D341Med (cell line): Measurements from ENCODE around the gene ATF1.
"Not testable (repeated sequence)": the region's sequence is repeated elsewhere in the genome, so short reads cannot be mapped to it uniquely, and the experiment has no call there.

Source experiments
- DNase-seq: peaks from one replicate; pipeline ENCODE4 v3.0.0; 2012; ENCODE audit warnings: low spot score

Gene ATF1

DNA sequence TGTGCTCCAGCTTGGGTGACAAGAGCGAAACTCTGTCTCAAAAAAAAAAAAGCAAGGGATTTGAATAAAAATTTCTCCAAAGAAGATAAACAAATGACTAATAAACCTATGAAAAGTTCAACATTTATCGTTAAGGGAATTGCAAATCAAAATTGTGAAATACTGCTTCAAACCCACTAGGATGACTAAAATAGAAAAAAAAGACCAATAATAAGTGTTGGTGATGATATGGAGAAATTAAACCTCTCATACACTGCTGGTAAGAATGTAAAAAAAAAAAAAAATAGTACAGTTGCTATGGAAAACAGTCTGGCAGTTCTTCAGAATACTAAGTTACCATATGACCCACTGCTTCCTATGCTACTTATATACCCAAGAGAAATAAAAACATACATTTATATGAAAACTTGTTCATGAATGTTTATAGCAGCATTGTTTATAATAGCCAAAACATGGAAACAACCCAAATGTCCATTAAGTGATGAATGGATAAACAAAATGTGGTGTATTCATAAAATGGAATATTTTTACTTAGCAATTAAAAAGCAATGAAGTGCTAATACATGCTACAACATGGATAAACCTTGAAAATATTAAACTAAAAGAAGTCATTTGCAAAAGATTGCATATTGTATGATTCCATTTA is 39.5 kb downstream of the ATF1 start:
- no peak for DNase-seq

DNA sequence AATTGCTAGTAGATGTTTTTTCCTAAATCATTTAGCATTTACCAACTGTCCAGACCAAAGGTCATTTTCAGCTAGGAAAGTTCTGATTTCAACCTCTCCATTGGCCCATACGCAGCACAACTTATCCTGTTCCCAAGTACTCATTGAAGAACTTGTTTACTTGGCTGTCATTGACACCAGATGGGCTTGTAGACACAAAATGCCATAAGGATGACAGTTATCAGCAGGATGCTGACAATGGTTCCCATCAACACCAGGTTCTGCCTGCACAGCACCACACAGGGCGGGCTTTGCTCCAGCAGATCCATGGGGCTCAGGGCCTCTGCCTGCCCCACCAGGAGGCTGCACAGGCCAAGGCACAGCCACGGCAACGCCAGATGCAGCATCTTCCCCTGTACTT is 42.3 kb downstream of the ATF1 start:
- DNase-seq, result no peak

DNA sequence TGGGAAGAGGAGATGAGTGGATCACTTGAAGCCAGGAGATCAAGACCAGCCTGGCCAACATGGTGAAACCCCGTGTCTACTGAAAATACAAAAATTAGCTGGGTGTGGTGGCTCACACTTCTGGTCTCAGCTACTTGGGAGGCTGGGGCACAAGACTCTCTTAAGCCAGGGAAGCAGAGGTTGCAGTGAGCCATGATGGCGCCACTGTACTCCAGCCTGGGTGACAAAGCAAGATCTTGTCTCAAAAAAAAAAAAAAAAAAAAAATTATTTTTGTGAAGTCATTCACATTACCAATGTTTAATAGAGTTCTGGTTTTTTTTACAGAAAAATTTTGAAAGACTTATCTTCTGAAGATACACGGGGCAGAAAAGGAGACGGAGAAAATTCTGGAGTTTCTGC is 45.2 kb downstream of the ATF1 start:
- DNase-seq, result not testable (repeated sequence)

DNA sequence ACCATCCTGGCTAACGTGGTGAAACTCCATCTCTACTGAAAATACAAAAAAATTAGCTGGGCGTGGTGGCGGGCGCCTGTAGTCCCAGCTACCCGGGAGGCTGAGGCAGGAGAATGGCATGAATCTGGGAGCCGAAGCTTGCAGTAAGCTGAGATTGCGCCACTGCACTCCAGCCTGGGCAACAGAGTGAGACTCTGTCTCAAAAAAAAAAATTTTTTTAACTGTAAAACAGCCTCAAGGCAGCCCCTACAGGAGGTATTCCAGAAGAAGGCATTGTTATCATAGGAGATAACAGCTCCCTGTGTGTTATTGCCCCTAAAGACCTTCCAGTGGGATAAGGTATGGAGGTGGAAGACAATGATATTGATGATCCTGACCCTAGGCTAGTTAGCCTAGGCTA is 51.0 kb downstream of the ATF1 start:
- DNase-seq, result not testable (repeated sequence)

DNA sequence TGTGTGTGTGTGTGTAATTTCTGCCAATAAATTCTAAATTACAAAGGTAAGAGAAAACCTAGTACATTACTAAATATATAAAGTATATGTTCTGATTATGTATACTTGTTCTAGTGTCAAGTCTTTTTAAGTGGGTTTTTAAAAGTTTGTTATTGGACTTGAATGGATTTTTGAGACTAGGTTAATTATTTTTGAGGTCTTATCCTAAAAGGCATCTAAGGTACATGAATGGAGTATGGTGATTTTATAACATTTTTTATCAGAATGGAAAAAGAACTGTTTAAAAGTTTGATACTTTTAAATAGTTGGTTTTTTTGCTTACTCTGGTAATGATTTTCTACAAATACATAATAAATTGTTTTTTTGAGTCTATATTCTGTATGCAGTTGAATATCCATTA is 56.3 kb downstream of the ATF1 start:
- DNase-seq, result no peak

DNA sequence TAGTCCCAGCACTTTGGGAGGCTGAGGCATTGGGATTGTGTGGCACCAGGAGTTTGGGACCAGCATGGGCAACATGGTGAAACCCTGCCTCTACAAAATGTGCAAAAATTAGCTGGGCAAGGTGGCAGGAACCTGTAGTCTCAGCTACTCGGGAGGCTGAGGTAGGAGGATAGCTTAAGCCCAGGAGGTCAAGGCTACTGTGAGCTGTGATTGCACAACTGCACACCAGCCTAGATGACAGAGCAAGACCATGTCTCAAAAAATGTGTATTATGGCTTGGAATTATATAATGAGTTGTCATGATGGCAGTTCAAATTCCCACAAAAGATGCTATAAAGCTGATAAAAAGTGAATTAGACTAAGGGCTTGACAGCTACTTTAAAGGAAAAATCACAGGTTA is 58.2 kb downstream of the ATF1 start:
- no peak for DNase-seq

DNA sequence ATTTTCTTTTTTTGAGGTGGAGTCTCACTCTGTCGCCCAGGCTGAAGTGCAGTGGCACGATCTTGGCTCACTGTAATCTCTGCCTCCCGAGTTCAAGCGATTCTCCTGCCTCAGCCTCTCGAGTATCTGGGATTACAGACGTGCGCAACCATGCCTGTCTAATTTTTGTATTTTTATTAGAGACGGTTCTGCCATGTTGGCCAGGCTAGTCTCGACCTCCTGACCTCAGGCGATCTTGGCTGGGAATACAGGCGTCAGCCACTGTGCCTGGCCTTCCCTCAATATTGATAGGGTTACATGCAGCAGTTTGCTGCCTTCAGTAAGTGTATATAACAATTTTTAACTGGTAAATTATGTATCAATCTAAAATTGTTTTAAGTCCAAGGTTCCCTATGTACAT is 59.8 kb downstream of the ATF1 start:
- not testable (repeated sequence) for DNase-seq

DNA sequence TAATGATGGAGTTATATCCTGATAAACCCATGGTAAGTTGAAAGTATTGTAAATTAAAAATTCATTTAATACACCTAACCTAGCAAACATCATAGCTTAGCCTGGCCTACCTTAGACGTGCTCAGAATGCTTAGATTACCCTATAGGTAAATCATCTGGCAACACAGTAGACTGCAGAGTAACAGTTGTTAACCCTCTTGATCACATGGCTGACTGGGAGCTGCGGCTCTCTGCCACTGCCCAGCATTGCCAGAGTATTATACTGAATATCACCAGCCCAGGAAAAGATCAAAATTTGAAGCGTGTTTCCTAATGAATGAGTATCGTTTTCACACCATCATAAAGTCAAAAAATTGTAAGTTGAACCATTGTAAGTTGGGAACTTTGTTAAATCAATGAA is 61.0 kb downstream of the ATF1 start:
- DNase-seq, result no peak

DNA sequence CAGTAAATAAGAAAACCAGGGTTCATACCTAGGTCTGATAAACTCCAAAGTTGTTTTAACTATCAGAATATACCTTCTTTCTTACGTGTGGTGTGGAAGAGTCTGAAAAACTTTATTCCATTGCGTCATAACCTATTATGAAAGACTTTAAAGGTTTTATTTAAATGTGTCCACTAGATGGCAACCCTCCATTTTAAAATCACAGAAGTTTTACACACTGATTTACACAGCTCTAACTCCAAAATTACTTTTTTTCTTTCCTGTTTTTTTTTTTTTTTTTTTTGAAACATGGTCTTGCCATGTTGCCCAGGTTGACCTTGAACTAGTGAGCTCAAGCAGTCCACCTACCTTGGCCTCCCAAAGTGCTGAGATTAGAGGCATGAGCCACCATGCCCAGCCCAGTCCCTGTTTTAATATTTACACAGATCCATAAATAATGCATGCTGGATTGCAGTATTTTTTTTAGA is 61.5 kb downstream of the ATF1 start:
- no peak for DNase-seq

DNA sequence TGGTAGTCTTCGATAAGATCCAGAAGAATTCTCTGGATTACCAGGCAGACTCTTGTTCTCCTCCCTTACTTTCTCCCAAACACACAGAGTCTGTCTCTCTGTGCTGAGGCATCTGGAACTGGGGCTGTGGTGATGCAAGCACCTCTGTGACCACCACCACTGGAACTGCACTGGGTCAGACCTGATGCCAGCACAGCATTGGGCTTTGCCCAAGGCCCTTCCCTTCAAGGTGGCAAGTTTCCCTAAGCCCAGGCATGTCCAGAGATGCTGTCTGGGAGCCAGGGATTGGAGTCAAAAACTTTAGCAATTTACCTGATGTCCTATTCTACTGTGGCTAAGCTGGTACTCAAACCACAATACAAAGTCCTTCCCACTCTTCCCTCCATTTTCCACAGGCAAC is 64.2 kb downstream of the ATF1 start:
- no peak for DNase-seq

DNA sequence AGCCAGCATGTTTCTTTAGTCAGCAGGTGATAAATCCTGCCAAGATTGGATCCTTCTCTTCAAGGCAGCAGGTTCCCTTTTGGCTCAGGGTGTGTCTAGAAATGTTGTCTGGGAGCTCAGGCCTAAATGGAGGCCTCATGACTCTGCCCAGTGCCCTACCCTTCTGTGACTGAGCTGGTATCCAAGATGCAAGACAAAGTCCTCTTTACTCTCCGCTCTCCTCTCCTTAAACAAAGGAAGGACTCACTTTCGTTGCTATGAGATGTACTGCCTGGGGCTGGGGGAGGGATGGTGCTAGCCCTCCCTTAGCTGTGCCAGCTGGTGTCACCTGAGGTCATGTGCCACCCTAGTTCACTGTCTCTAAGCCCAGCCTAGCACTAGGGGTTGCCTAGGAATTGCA is 65.0 kb downstream of the ATF1 start:
- no peak for DNase-seq

DNA sequence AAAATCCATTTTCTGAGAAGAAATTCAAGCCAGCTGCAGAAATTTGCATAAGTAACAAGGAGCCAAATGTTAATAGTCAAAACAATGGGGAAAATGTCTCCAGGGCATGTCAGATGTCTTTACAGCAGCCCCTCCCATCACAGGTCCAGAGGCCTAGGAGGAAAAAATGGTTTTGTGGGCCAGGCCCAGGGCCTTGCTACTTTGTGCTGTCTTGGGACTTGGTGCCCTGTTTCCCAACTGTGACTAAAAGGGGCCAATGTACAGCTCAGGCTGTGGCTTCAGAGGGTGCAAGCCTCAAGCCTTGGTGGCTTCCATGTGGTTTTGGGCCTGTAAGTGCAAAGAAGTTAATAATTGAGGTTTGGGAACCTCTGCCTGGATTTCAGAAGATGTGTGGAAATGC is 69.9 kb downstream of the ATF1 start:
- not testable (repeated sequence) for DNase-seq

DNA sequence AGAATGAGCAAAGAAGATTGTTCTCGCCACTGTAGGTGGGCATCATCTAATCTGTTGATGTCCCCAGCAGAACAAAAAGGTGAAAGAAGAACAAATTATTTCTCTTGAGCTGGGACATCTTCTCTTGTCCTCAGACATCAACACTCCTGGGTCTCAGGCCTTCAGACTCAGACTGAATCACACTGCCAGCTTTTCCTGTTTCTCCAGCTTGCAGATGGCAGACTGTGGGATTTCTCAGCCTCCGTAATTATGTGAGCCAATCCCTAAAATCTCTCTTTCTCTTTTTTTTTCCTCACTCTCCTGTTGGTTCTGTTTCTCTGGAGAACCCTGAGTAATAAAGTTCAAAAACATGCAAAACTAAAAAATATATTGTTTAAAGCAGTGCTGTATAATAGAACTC is 75.1 kb downstream of the ATF1 start:
- DNase-seq, result no peak

DNA sequence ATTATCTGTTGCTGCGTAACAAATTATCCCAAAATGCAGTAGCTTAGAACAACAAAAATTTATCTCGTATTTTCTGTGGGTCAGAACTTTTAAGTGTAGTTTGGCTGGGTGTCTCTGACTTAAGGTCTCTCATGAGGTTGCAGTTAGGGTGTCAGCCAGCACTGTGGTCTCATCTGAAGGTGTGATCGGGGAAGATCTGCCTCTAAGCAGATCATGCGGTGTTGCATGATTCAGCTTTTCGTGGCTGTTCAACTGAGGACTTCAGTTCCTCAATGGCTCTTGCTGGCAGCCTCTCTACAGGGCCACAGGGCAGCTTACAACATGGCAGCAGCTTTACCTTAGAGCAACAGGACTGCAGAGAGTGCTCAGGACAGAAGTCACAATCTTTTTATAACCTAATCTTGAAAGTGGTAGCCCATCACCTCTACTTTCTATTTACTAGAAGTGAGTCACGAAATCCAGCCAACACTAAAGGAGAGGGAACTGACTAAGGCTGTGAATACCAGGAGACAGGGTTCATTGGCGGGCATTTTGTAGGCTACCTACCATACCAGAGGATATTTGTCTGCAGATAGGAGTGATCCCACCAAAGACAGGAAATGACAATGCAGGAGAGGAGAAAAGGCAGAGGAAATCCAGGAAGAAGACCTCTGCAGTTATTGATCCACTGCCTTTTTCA is 77.0 kb downstream of the ATF1 start:
- DNase-seq, result no peak

DNA sequence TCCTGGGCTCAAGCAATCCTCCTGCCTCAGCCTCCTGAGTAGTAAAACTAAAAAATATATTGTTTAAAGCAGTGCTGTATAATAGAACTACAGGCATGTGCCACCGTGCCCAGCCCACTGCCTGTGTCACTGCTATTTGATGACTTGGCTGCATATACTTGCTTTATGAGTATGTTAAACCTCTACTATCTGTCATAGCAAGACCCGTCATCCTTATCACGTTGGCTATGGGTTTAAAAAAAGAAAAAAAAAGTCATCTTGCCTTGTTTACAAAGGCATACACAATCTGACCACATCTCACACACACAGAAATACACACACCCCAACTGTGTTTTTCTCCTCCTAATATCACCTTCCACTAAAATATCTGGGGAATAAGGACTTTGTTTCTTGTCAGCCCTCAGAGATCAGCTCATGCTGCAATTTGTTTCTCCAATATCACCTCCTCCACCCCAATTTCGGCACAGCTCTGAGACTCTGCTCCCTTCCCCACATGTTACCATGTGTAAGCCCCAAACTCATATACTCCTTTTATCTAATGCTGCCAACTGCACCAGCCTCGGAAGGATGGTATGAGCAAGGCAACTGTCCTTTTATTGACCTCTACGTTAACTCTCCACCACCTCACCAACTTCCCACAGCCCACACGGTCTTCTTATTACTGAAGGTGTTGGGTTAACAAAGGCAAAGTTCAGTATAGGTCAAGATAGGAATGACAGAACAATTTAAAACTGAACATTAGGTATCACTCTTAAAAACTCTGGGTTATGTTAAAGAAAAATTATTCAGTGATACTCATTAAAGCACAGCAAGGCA is 78.0 kb downstream of the ATF1 start:
- DNase-seq, result no peak

DNA sequence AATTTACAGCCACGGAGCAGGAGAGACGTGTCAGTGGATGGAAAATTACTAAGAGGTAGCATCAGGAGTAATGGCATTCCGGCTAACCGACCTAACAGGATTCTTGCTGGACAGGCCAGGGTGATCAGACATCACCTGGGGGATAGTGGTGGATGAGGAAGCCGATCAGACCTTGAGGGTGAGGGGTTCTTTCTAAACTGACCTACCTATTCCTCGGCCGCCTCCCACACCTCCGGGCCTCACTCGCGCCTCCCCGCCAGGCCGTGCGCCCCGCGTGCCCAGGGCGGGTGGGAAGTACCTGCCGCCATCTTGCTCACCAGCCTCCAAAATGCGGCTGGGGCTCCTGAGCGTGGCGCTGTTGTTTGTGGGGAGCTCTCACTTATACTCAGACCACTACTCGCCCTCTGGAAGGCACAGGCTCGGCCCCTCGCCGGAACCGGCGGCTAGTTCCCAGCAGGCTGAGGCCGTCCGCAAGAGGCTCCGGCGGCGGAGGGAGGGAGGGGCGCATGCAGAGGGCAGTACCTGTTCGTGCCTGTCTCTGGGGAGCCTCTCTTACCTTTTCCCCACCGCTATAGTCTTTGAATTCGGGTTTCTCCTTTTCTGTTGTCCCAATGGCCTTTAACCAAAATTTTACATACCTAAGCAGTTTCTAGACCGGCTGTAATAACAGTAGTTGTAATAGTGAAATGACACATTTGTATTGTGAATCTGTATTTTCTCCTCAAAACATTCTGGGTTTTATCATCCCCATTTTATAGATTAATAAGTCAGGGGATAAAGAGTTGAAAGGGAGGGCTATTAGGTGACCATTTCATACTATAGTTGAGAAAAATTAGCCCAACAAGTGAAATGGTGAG is 79.0 kb downstream of the ATF1 start, which contains the start of gene TMPRSS12:
Gene TMPRSS12, plus strand, starts transcription at position 290 of the 857 bp plus-strand sequence. Its CDS starts 39 bp downstream, at position 329.
- DNase-seq, result no peak

DNA sequence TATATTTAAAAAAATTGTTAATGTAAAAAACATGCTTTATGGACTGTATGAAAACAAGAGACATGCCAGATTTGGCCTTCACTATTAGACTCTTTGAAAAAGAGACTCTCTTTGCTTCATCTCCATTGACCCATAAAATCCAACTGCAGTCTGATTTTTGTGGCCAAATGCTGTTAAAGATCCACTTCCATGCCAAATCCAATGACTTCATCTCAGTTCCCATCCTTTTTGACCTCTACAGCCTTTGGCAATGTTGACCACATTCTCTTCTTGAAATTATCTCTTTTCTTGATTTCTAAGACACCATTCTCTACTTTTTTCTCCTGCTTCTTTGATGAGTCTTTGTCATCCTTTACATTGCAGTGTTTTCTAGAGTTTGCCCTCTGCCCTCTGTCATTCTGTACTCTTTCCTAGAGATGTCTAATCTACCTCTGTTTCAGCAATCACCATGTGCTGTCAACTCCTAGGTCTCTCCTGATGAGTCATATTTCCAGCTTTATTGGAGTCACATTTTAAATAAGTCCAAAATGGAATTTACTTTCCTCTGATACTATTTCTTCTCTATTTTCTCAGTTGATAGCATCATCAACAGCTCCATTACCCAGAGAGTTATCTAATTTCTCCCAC is 81.2 kb downstream of the ATF1 start:
- no peak for DNase-seq

DNA sequence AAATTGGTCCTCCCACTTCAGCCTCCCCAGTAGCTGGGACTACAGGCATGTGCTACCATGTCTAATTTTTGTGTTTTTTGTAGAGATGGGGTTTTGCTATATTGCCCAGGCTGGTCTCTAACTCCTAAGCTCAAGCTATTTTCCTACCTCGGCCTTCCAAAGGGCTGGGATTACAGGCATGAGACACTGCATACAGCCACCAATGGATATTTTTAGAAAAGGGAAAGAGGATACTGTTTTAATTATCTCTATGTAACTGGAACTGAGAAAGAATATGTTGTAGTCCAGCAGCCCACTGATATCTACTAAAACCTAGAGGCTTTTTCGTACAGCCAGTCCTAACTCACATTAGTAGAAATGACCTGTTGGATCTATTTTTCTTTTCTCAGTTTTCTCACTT is 85.1 kb downstream of the ATF1 start:
- no peak for DNase-seq

DNA sequence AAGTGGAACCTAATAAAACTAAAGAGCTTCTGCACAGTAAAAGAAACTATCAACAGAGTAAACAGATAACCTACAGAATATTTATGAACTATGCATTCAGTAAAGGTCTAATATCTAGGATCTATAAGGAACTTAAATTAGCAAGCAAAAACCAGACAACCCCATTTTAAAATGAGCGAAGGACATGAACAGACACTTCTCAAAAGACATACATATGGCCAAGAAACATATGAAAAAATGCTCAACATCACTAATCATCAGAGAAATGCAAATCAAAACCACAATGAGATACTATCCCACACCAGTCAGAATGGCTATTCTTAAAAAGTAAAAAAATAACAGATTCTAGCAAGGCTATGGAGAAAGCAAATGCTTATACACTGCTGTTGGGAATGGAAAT is 91.3 kb downstream of the ATF1 start:
- DNase-seq, result not testable (repeated sequence)

DNA sequence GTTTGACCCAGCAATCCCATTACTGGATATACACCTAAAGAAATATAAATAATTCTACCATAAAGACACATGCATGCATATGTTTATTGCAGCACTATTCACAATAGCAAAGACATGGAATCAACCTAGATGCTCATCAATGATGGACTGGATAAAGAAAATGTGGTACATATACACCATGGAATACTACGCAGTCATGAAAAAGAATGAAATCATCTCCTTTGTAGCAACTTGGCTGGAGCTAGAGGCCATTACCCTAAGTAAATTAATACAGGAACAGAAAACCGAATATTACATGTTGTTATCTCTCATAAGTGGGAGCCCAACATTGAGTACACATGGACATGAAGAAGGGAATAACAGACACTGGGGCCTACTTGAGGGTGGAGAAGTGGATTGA is 91.8 kb downstream of the ATF1 start:
- not testable (repeated sequence) for DNase-seq

DNA sequence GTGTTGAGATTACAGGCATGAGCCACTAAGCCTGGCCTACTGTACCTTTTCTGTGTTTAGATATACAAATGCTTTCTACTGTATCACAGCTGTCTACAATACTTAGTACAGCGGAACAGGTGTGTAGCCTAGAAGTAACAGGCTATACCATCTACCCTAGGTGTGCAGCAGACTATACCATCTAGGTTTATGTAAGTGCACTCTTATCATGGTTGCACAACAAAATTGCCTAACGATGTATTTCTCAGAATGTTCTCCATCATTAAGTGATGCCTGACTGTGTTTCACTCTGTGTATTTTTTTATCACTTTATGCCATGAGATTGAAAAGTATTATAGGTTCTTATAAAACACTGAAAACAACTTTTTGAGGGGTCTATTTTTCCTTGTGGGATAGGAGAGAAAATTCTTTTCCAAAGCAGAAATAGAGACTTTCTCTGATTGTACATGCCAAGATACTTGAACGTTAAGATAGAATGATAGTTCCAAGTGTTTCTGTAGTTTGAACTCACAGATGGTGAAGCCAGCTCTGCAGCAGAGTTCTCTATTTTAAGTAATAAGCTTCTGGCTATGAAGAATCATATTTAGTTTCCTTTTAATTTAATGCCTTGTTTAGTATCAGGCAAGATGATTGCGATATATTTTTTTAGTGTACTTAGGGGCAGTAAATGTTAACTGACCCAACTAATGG is 95.9 kb downstream of the ATF1 start:
- no peak for DNase-seq
